ENCODE data around the gene PITX1.

PITX1 gene

GRCh38 chr5:135064235-135064570 lies 30.2 kb upstream of the PITX1 start:
- no peaks in the 10 kb centered on the region for H3K27me3 ChIP-seq (ENCODE audit: insufficient read depth, low read length)
- H3K36me3 ChIP-seq (ENCODE audit: insufficient read depth, low read length), result no peaks in the 10 kb centered on the region

GRCh38 chr5:135063511-135064234 lies 29.6 kb upstream of the PITX1 start:
- TF ChIP-seq CTCF (IDR thresholded peaks at IDR 0.05; ENCODE audit: low read length) (no peak), EZH2 (IDR thresholded peaks at IDR 0.05; ENCODE audit: borderline replicate concordance, low read length) (no peak)
- Histone ChIP-seq H3K9me3 (ENCODE audit: low read length) (no peaks in the 10 kb centered on the region), H3K79me2 (ENCODE audit: insufficient read depth, low read length) (no peaks in the 10 kb centered on the region), H3K36me3 (ENCODE audit: insufficient read depth, low read length) (no peaks in the 10 kb centered on the region), H3K9ac (ENCODE audit: low read length) (no peak overlapping the region), H3K27ac (ENCODE audit: low read depth, low read length, poor library complexity, severe bottlenecking) (no peak overlapping the region), H3K27me3 (ENCODE audit: insufficient read depth, low read length) (no peaks in the 10 kb centered on the region), H3K4me3 (ENCODE audit: low read depth, low read length, poor library complexity, severe bottlenecking) (no peak overlapping the region), H3F3A (ENCODE audit: insufficient read depth, low read length) (no peaks in the 10 kb centered on the region), H3K9me2 (ENCODE audit: low read depth, low read length) (no peaks in the 10 kb centered on the region), H3K4me1 (ENCODE audit: insufficient read depth, low read length, severe bottlenecking) (no peaks in the 10 kb centered on the region), H2AFZ (ENCODE audit: low read length) (no peak overlapping the region), H3K4me2 (ENCODE audit: low read length) (no peak overlapping the region), H4K20me1 (ENCODE audit: insufficient read depth, low read length) (no peaks in the 10 kb centered on the region)

More at GRCh38 chr5:135064235-135064570, 30.2 kb upstream of the PITX1 start:
- TF ChIP-seq CTCF (IDR thresholded peaks at IDR 0.05; ENCODE audit: low read length) (no peak), EZH2 (IDR thresholded peaks at IDR 0.05; ENCODE audit: borderline replicate concordance, low read length) (no peak)
- H3K4me1 ChIP-seq (ENCODE audit: insufficient read depth, low read length, severe bottlenecking), result no peaks in the 10 kb centered on the region
- H4K20me1 ChIP-seq (ENCODE audit: insufficient read depth, low read length), result no peaks in the 10 kb centered on the region
- H3K9ac ChIP-seq (ENCODE audit: low read length), result no peak overlapping the region
- H3K4me3 ChIP-seq (ENCODE audit: low read depth, low read length, poor library complexity, severe bottlenecking), result no peak overlapping the region
- no peaks in the 10 kb centered on the region for H3K9me3 ChIP-seq (ENCODE audit: low read length)
- no peaks in the 10 kb centered on the region for H3K79me2 ChIP-seq (ENCODE audit: insufficient read depth, low read length)
- H3K9me2 ChIP-seq (ENCODE audit: low read depth, low read length), result no peaks in the 10 kb centered on the region
- H3K27ac ChIP-seq (ENCODE audit: low read depth, low read length, poor library complexity, severe bottlenecking), result no peak overlapping the region
- no peaks in the 10 kb centered on the region for H3F3A ChIP-seq (ENCODE audit: insufficient read depth, low read length)
- no peak overlapping the region for H2AFZ ChIP-seq (ENCODE audit: low read length)
- H3K4me2 ChIP-seq (ENCODE audit: low read length), result no peak overlapping the region

DNA sequence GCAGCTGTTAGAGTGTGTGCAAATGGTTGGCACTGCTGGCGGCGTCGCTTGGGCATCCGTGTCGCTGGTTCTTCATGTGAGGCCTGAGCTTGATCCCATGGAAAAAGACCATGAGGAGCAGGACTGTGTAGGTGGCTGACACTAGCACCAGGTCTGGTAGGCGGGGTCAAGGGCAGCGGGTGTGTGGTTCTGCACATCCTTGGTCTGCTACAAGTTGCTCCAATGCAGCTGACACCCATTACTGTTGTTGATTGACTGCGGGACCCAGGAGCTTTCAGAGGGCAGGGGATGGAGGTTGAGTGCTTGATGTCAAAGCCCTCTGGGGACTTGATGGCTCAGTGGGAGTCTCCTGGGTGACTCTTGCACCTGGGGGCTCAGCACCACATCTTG lies 29.0 kb upstream of the PITX1 start:
- H3K4me2 ChIP-seq (ENCODE audit: low read length), result no peak overlapping the region
- no peaks in the 10 kb centered on the region for H3F3A ChIP-seq (ENCODE audit: insufficient read depth, low read length)
- no peaks in the 10 kb centered on the region for H4K20me1 ChIP-seq (ENCODE audit: insufficient read depth, low read length)

More for the DNA sequence above, 29.0 kb upstream of the PITX1 start:
- no peak overlapping the region for H2AFZ ChIP-seq (ENCODE audit: low read length)
- no peaks in the 10 kb centered on the region for H3K9me2 ChIP-seq (ENCODE audit: low read depth, low read length)
- H3K79me2 ChIP-seq (ENCODE audit: insufficient read depth, low read length), result no peaks in the 10 kb centered on the region
- no peak overlapping the region for H3K4me3 ChIP-seq (ENCODE audit: low read depth, low read length, poor library complexity, severe bottlenecking)
- no peaks in the 10 kb centered on the region for H3K4me1 ChIP-seq (ENCODE audit: insufficient read depth, low read length, severe bottlenecking)
- no peaks in the 10 kb centered on the region for H3K36me3 ChIP-seq (ENCODE audit: insufficient read depth, low read length)
- no peak for TF ChIP-seq CTCF (IDR thresholded peaks at IDR 0.05; ENCODE audit: low read length)
- no peak overlapping the region for H3K9ac ChIP-seq (ENCODE audit: low read length)
- H3K27me3 ChIP-seq (ENCODE audit: insufficient read depth, low read length), result no peaks in the 10 kb centered on the region
- no peaks in the 10 kb centered on the region for H3K9me3 ChIP-seq (ENCODE audit: low read length)
- no peak overlapping the region for H3K27ac ChIP-seq (ENCODE audit: low read depth, low read length, poor library complexity, severe bottlenecking)
